Measurements from ENCODE around the gene HINFP. TPM values are rescaled to one million over a fixed set of nuclear protein-coding genes. Genes with fewer than 3 reads are reported as not detected.

HINFP gene
- total and polyA plus RNA-seq, 2 of the 4 experiments (the other 2 are of a cell fraction), result 9.1 to 15.3 TPM

DNA sequence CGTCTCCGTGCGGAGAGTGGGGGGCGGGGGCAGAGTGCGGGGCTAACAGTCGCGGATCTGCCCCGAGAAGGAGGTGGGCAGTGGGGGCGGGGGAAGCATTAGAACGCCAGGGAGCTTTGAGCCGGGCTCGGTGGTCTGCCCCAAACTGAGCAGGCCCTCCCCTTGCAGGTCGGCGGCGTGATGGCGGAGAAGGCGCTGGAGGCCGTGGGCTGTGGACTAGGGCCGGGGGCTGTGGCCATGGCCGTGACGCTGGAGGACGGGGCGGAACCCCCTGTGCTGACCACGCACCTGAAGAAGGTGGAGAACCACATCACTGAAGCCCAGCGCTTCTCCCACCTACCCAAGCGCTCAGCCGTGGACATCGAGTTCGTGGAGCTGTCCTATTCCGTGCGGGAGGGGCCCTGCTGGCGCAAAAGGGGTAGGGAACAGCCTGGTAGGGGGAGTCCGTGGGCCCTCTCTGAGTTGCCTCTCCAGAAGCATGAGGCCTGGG is 28.5 kb downstream of the HINFP start:
- no peak overlapping the region for H3K4ac ChIP-seq (ENCODE audit: low read depth, low read length)
- TF ChIP-seq FOS (IDR thresholded peaks at IDR 0.05; ENCODE audit: low read depth, low read length) (no peak), MAFK (IDR thresholded peaks at IDR 0.05; ENCODE audit: low read depth, low read length) (no peak), RCOR1 (IDR thresholded peaks at IDR 0.05; ENCODE audit: insufficient replicate concordance, low read length) (no peak), MXI1 (IDR thresholded peaks at IDR 0.05; ENCODE audit: borderline replicate concordance, low read depth, low read length) (no peak), MAZ (IDR thresholded peaks at IDR 0.05; ENCODE audit: borderline replicate concordance, low read depth, low read length) (no peak), CHD1 (IDR thresholded peaks at IDR 0.05; ENCODE audit: low read depth, low read length) (no peak), RAD21 (IDR thresholded peaks at IDR 0.05; ENCODE audit: low read length) (no peak), CEBPB (IDR thresholded peaks at IDR 0.05; ENCODE audit: low read depth, low read length) (no peak), BHLHE40 (IDR thresholded peaks at IDR 0.05; ENCODE audit: low read depth, low read length) (no peak), POLR2A (IDR thresholded peaks at IDR 0.05; ENCODE audit: low read depth, low read length) (no peak)
- TF ChIP-seq, protein P1, sequence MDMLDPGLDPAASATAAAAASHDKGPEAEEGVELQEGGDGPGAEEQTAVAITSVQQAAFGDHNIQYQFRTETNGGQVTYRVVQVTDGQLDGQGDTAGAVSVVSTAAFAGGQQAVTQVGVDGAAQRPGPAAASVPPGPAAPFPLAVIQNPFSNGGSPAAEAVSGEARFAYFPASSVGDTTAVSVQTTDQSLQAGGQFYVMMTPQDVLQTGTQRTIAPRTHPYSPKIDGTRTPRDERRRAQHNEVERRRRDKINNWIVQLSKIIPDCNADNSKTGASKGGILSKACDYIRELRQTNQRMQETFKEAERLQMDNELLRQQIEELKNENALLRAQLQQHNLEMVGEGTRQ (IDR thresholded peaks at IDR 0.05; ENCODE audit: low read depth, low read length), result no peak
- H2AFZ ChIP-seq (replicated peaks; ENCODE audit: low read length, poor library complexity), result peak overlapping the region; percentile 97
- no peaks in the 10 kb centered on the region for H4K20me1 ChIP-seq (ENCODE audit: insufficient read depth, low read length)
- no peak overlapping the region for H4K91ac ChIP-seq (ENCODE audit: insufficient read depth, low read depth, low read length)
- H3K4me2 ChIP-seq (ENCODE audit: low read depth, low read length), result no peak overlapping the region; the same call in 1 of the 2 replicates
- H3K27ac ChIP-seq (ENCODE audit: insufficient read depth, low read length), result no peak overlapping the region
- no peak overlapping the region for H3K9ac ChIP-seq (ENCODE audit: low read depth, low read length)
- in situ Hi-C loops (cut with MboI; ENCODE audit: low sequenced_read_pairs) (no loop called here), dilution Hi-C loops (cut with HindIII; ENCODE audit: low sequenced_read_pairs, unreplicated experiment) (no loop called here), intact Hi-C loops (cut with micrococcal nuclease) (loop anchor here (5.0 kb wide), 2 partner anchors 172 to 187 kb away; no protein-coding TSS in a partner anchor)
- CTCF ChIA-PET, result no interaction called here
- POLR2A ChIA-PET (ENCODE audit: unreplicated experiment), result interaction anchor here (0.6 kb wide), 1 partner anchor 114 kb away, joined by 4 read pairs; no protein-coding TSS in a partner anchor
- no peaks in the 10 kb centered on the region for H3K9me3 ChIP-seq (ENCODE audit: control insufficient read depth, insufficient read depth, low read length)
- no peak overlapping the region for H3K14ac ChIP-seq (replicated peaks; ENCODE audit: low read depth, low read length)
- no TSS peak for BruUV-seq (replicated peaks)
- no peak for DNase-seq
- no peak overlapping the region for H3K18ac ChIP-seq (ENCODE audit: low read depth, low read length)
- no peak overlapping the region for H2BK20ac ChIP-seq (ENCODE audit: low read depth, low read length)
- peaks cover 53% of the 10 kb centered on the region for H3K27me3 ChIP-seq (ENCODE audit: control insufficient read depth, insufficient read depth, low read length)
- no peaks in the 10 kb centered on the region; the same call in 1 of the 2 replicates for H3K9me1 ChIP-seq (ENCODE audit: insufficient read depth, low read length)
- no peak for ATAC-seq (ENCODE audit: low read depth)
- 0 out of 2 replicates have a peak overlapping the region, but pooled peaks have one; percentile 21 for H2AK5ac ChIP-seq (ENCODE audit: low read depth, low read length)
- H4K8ac ChIP-seq (ENCODE audit: low read depth in 2 of 2, low read length in 2 of 2), result no peak overlapping the region
- H3K79me1 ChIP-seq (ENCODE audit: low read depth in 1 of 2, low read length in 2 of 2), result no peaks in the 10 kb centered on the region
- no peak overlapping the region for H2BK15ac ChIP-seq (ENCODE audit: low read depth, low read length)
- no peak overlapping the region for H3K56ac ChIP-seq (ENCODE audit: extremely low read depth, insufficient read depth, low read length)
- no peak overlapping the region for H2BK120ac ChIP-seq (ENCODE audit: low read depth, low read length)
- 19% methylated on average over 13 of the region's 33 CpGs; no CpG with 5 or more reads in 1 of the 2 experiments for WGBS, 2 experiments (ENCODE audit: extremely low coverage in 2 of 2, insufficient read length in 1 of 2)
- H3K4me3 ChIP-seq (ENCODE audit: insufficient read depth, low read depth, low read length), result peak overlapping the region; percentile 66; the same call in 1 of the 2 replicates
- no peak overlapping the region for H4K5ac ChIP-seq (ENCODE audit: low read depth, low read length)
- H2BK5ac ChIP-seq (ENCODE audit: low read depth, low read length, poor library complexity, severe bottlenecking), result no peak overlapping the region
- no peaks in the 10 kb centered on the region for H3K36me3 ChIP-seq (ENCODE audit: control insufficient read depth, insufficient read depth, low read length)
- H3K23ac ChIP-seq (ENCODE audit: low read depth, low read length), result no peak overlapping the region
- no peak overlapping the region for H2AK9ac ChIP-seq (replicated peaks; ENCODE audit: low read depth, low read length, poor library complexity)
- 0 out of 2 replicates have a peak, but pooled peaks cover 2% of the 10 kb centered on the region for H3K4me1 ChIP-seq (ENCODE audit: control insufficient read depth, insufficient read depth, low read length)

Data from IMR-90 (cell line).